ENCODE measurements around the gene TTYH3. TPM values are rescaled to one million over a fixed set of nuclear protein-coding genes. Genes with fewer than 3 reads are reported as not detected.

TTYH3 gene
- total and polyA plus RNA-seq, 9 of the 15 experiments (the other 6 are each of a cell fraction or from before 2014, with no cell fraction given) = 0.01 to 5.5 (median 1.1) TPM

GRCh38 chr7:2650451-2650850 lies 18.7 kb downstream of the TTYH3 start:
- ATAC-seq (no peak), DNase-seq (ENCODE audit: extremely low read depth in 1 of 4, low spot score in 3 of 4) (no peak), FAIRE-seq (no peak)
- H3K9me3 ChIP-seq (replicated peaks; ENCODE audit: control insufficient read depth, insufficient read depth, low read depth, low read length) = no peaks in the 10 kb centered on the region
- H4K20me1 ChIP-seq (replicated peaks; ENCODE audit: control insufficient read depth, insufficient read depth, low read length) = peaks cover 5% of the 10 kb centered on the region; the same call in 1 of the 2 replicates
- no peak overlapping the region for H3K4me2 ChIP-seq (ENCODE audit: insufficient read depth, low read length)
- peaks cover 2 to 9% of the 10 kb centered on the region in 2 experiments; a peak in 1 of 5 replicates for H3K27me3 ChIP-seq (ENCODE audit: control insufficient read depth in 2 of 2, insufficient read depth in 2 of 2, low read length in 2 of 2)
- 8% methylated on average over 5 of the region's 8 CpGs for WGBS (ENCODE audit: insufficient coverage, low coverage, missing lambda C conversion rate)
- no peaks in the 10 kb centered on the region for H3K79me2 ChIP-seq (ENCODE audit: control insufficient read depth, insufficient read depth, low read length)
- CTCF ChIA-PET (ENCODE audit: low intra/inter-chr PET ratio) = no interaction called here
- H3K36me3 ChIP-seq (ENCODE audit: control insufficient read depth, insufficient read depth, low read length) = no peaks in the 10 kb centered on the region
- in situ Hi-C loops (cut with MboI) (no loop called here), intact Hi-C loops (cut with micrococcal nuclease) (loop anchor here (10.0 kb wide), 1 partner anchor 86 kb away; no protein-coding TSS in a partner anchor)
- BruUV-seq (replicated peaks) = no TSS peak
- H3K9me1 ChIP-seq (ENCODE audit: control insufficient read depth, insufficient read depth, low read length) = no peaks in the 10 kb centered on the region
- POLR2A ChIA-PET = no interaction called here
- H3K27ac ChIP-seq (ENCODE audit: extremely low read depth, low read depth, low read length) = no peak overlapping the region
- H2AFZ ChIP-seq (ENCODE audit: low read depth, low read length) = no peak overlapping the region
- no peak overlapping the region for H3K4me3 ChIP-seq
- H3K9ac ChIP-seq (ENCODE audit: insufficient read depth in 1 of 2, low read depth in 2 of 2, low read length in 2 of 2) = no peak overlapping the region; a peak in 1 of 4 replicates
- H3K4me1 ChIP-seq (replicated peaks in 1 of 2; ENCODE audit: control insufficient read depth in 2 of 2, insufficient read depth in 2 of 2, low read length in 2 of 2) = peaks cover 6 to 61% of the 10 kb centered on the region in 2 experiments; a peak in 3 of 5 replicates
- no peak for TF ChIP-seq CGGBP1 (CRISPR knock-in tag; IDR thresholded peaks at IDR 0.05)
- TF ChIP-seq THRAP3 (IDR thresholded peaks at IDR 0.05; ENCODE audit: borderline replicate concordance) = no peak
- no peak for TF ChIP-seq E2F8 (IDR thresholded peaks at IDR 0.05; ENCODE audit: low read depth, partially characterized antibody)
- no peak for TF ChIP-seq SP1 (CRISPR knock-in tag; IDR thresholded peaks at IDR 0.05)
- TF ChIP-seq ELF4 (CRISPR knock-in tag; IDR thresholded peaks at IDR 0.05) = no peak
- TF ChIP-seq TAL1 (IDR thresholded peaks at IDR 0.05) = no peak
- TF ChIP-seq SOX6 (IDR thresholded peaks at IDR 0.05) = no peak
- TF ChIP-seq ZNF609 (CRISPR knock-in tag; IDR thresholded peaks at IDR 0.05; ENCODE audit: borderline replicate concordance) = no peak
- no peak for TF ChIP-seq ZNF184 (CRISPR knock-in tag; IDR thresholded peaks at IDR 0.05)
- TF ChIP-seq PATZ1 (CRISPR knock-in tag; IDR thresholded peaks at IDR 0.05; ENCODE audit: borderline replicate concordance) = no peak
- TF ChIP-seq SRSF9 (IDR thresholded peaks at IDR 0.05; ENCODE audit: borderline replicate concordance, low read depth, low read length) = no peak
- TF ChIP-seq IRF9 (tag; IDR thresholded peaks at IDR 0.05) = no peak
